A549 (cell line): ENCODE data around the gene CTLA4. TPM values are rescaled to one million over a fixed set of nuclear protein-coding genes. Genes with fewer than 3 reads are reported as not detected.

Experiments used
- ATAC-seq, 2 experiments: fragments of 200-7000 bp in 1 of 2; fragments of >200 bp in 1 of 2; cut with Nextera tagmentation in 1 of 2; cut with Tn5 transposase in 1 of 2; 3 replicates each; pipeline versions ENCODE4 v1.8.0 to v1.9.1; 2018 to 2020; ENCODE audit warnings: mild to moderate bottlenecking in 1 of 2, moderate library complexity in 1 of 2
- CTCF ChIA-PET: fragments of 300-600 bp; sonication (Branson Sonifier 250); formaldehyde crosslinking; extraction: SDS; loops from one replicate; lab custom pipeline; 2021; ENCODE audit warnings: antibody characterized with exemption, inconsistent platforms; lab: Yijun Ruan, JAX
- POLR2A ChIA-PET: fragments of 350-600 bp; formaldehyde crosslinking; extraction: SDS; loops from one replicate; lab custom pipeline; 2021; ENCODE audit warnings: antibody characterized with exemption, inconsistent platforms; lab: Yijun Ruan, JAX
- DNase-seq, 2 experiments: peaks; one replicate each; pipeline versions ENCODE4 v3.0.0 to v3.0.0-alpha.2; 2011 to 2016; ENCODE audit warnings: low read depth in 1 of 2, low spot score in 1 of 2
- FAIRE-seq: peaks from 2 replicates; lab custom pipeline; 2011; peaks lifted over from hg19 to GRCh38; lab: Jason Lieb, UNC
- H3K27ac ChIP-seq, 2 experiments: fragments of >200 bp; sonication (Bioruptor Twin); formaldehyde crosslinking; 3 replicates each; pipeline ENCODE4 v1.5.1; 2016 to 2017
- H3K4me1 ChIP-seq: fragments of >200 bp; sonication (Bioruptor Twin); formaldehyde crosslinking; 3 replicates; pipeline ENCODE4 v1.6.1; 2016
- H3K4me2 ChIP-seq: fragments of >200 bp; sonication (Bioruptor Twin); formaldehyde crosslinking; 3 replicates; pipeline ENCODE4 v1.6.1; 2016
- H3K4me3 ChIP-seq: fragments of >200 bp; sonication (Bioruptor Twin); formaldehyde crosslinking; 3 replicates; pipeline ENCODE4 v1.5.1; 2016
- H3K9me3 ChIP-seq: fragments of >200 bp; sonication (Bioruptor Twin); formaldehyde crosslinking; 3 replicates; pipeline ENCODE4 v1.6.1; 2016
- ATOH8 ChIP-seq: fragments of 250-450 bp; sonication (Bioruptor Pico); IDR thresholded peaks from 2 replicates; pipeline ENCODE4 v1.5.0; 2020; ENCODE audit warnings: low read depth, mild to moderate bottlenecking, moderate library complexity
- CHD2 ChIP-seq: fragments of 150-350 bp; IDR thresholded peaks from 2 replicates; pipeline ENCODE4 v1.6.1; 2014; ENCODE audit warnings: low read length; ENCODE audit not compliant: partially characterized antibody
- CHD4 ChIP-seq: fragments of 200-600 bp; sonication (generic); IDR thresholded peaks from 2 replicates; pipeline ENCODE4 v1.6.1; 2016; ENCODE audit warnings: antibody characterized with exemption, mild to moderate bottlenecking, borderline replicate concordance
- EHMT2 ChIP-seq: fragments of 200-600 bp; sonication (generic); IDR thresholded peaks from 2 replicates; pipeline ENCODE4 v1.6.1; 2016; ENCODE audit warnings: antibody characterized with exemption, low read depth, mild to moderate bottlenecking, moderate library complexity
- ELK1 ChIP-seq: fragments of 150-350 bp; IDR thresholded peaks from 2 replicates; pipeline ENCODE4 v1.6.1; 2014; ENCODE audit warnings: low read depth, mild to moderate bottlenecking, low read length
- FOSL2 ChIP-seq, 2 experiments: fragments of 450-650 bp in 1 of 2; fragments of >200 bp in 1 of 2; sonication (Bioruptor Twin) in 1 of 2; formaldehyde crosslinking; IDR thresholded peaks; 2 replicates each; pipeline versions ENCODE4 v1.5.0 to v1.6.1; 2016 to 2020; ENCODE audit warnings: mild to moderate bottlenecking in 1 of 2, moderate library complexity in 1 of 2
- GATA3 ChIP-seq: IDR thresholded peaks from 2 replicates; pipeline ENCODE4 v1.6.1; 2012; ENCODE audit warnings: borderline replicate concordance
- HDAC2 ChIP-seq: fragments of 200-600 bp; sonication (generic); IDR thresholded peaks from 2 replicates; pipeline ENCODE4 v1.6.1; 2016
- HMGXB4 ChIP-seq: fragments of 250-450 bp; sonication (Bioruptor Pico); IDR thresholded peaks from 2 replicates; pipeline ENCODE4 v1.5.0; 2021; ENCODE audit warnings: mild to moderate bottlenecking, moderate library complexity, borderline replicate concordance
- HOXB5 ChIP-seq: fragments of 250-450 bp; sonication (Bioruptor Pico); IDR thresholded peaks from 2 replicates; pipeline ENCODE4 v1.5.0; 2020; ENCODE audit warnings: mild to moderate bottlenecking, moderate library complexity
- KDM1A ChIP-seq: fragments of 200-600 bp; sonication (generic); IDR thresholded peaks from 2 replicates; pipeline ENCODE4 v1.6.1; 2016; ENCODE audit warnings: low read depth, mild to moderate bottlenecking
- POLR2A ChIP-seq: IDR thresholded peaks from 2 replicates; pipeline ENCODE4 v1.6.1; 2012; ENCODE audit warnings: mild to moderate bottlenecking, low read length
- RAD21 ChIP-seq, 2 experiments: fragments of >200 bp in 1 of 2; sonication (Bioruptor Twin) in 1 of 2; formaldehyde crosslinking in 1 of 2; IDR thresholded peaks in 1 of 2; conservative IDR thresholded peaks in 1 of 2; 2 replicates in 1 of 2; 3 replicates in 1 of 2; pipeline ENCODE4 v1.6.1; 2012 to 2018; ENCODE audit warnings: inconsistent platforms in 1 of 2
- RCOR1 ChIP-seq: fragments of 150-350 bp; IDR thresholded peaks from 2 replicates; pipeline ENCODE4 v1.6.1; 2014; ENCODE audit warnings: antibody characterized with exemption, low read length, low read depth
- RNF2 ChIP-seq: fragments of 200-600 bp; sonication (generic); IDR thresholded peaks from 2 replicates; pipeline ENCODE4 v1.6.1; 2016; ENCODE audit warnings: low read depth, mild to moderate bottlenecking, antibody characterized with exemption, moderate library complexity, borderline replicate concordance
- TP53 ChIP-seq: fragments of 250-450 bp; sonication (Bioruptor Pico); IDR thresholded peaks from 2 replicates; pipeline ENCODE4 v1.5.0; 2021; ENCODE audit warnings: mild to moderate bottlenecking, moderate library complexity
- WGBS: methylation state at CpG from one replicate; pipeline ENCODE4 v1.1.6; 2017; ENCODE audit errors: missing lambda C conversion rate; 5-methylcytosine and 5-hydroxymethylcytosine counted together
- polyA plus RNA-seq, 4 experiments: library from polyadenylated mRNA; depleted of rRNA in 3 of 4; stranded (reverse); fragments of >200 nt; fragmentation: RNase III in 1 of 4; extraction: RNeasy Plus Mini Kit Qiagen cat#74134 plus additional on column Dnase treatment in 1 of 4; gene quantifications; 2 replicates in 3 of 4; 3 replicates in 1 of 4; pipeline ENCODE4 v1.2.3, GENCODE V29; 2011 to 2017
- TF ChIP-seq, protein P1 (sequence below): IDR thresholded peaks from 2 replicates; pipeline ENCODE4 v1.6.1; 2012
- TF ChIP-seq, protein P2 (sequence below): fragments of 200-600 bp; sonication (generic); IDR thresholded peaks from 2 replicates; pipeline ENCODE4 v1.6.1; 2016; ENCODE audit warnings: antibody characterized with exemption, mild to moderate bottlenecking, moderate library complexity

The CTLA4 gene
- polyA plus RNA-seq, 2 of the 4 experiments (the other 2 are of a cell fraction) = not detected

DNA sequence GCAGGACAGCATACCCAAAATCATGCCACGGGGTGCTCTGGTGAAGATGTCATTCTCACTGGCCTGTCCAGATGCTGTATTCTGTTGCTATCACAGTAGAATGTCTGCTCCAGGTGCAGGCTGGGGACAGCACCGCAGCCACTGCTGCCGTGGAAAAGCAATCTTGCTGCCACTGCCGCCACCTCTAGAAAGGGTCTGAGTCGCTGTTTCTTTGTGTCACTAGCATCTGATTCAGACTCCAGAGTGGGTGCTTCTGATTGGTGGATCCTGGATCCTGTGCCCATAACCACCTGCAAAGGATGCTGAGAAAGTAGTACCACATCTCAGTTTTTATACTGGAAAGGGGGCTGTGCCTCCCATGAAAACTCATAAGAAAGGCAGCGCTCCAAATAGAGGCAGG lies 45.3 kb upstream of the CTLA4 start:
- no peak for ATAC-seq

DNA sequence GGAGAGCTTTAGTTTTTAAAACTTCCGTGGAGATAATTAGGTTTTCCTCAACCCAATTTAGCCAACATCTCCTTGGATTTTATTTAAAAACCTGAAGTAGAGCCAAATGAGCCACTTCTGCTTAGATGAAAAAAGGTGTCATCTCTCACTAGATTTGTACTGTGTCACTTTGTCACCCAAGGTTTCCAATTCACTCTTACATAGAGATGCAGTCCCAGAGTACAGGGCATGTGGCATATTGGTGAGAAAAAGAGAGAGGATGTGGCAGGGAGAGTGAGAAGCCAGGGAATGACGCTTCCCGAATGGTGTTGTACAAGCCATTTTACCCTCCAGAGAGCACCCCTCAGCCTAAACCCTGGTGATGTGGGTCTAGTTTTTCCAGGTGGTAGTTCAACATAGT lies 44.4 kb upstream of the CTLA4 start:
- no peak overlapping the region for H3K27ac ChIP-seq
- H3K4me3 ChIP-seq = no peak overlapping the region
- FAIRE-seq = no peak
- H3K4me2 ChIP-seq = no peak overlapping the region
- POLR2A ChIA-PET = no interaction called here
- CTCF ChIA-PET = no interaction called here
- ATAC-seq = no peak; a peak in 1 of 6 replicates
- 62% methylated on average over 3 of the region's 3 CpGs for WGBS
- TF ChIP-seq HDAC2 = no peak
- no peak for TF ChIP-seq RAD21 (conservative IDR thresholded peaks at IDR 0.05 in 1 of 2, IDR thresholded peaks at IDR 0.05 in 1 of 2)
- no peak for TF ChIP-seq RCOR1
- TF ChIP-seq KDM1A = no peak
- no peak for TF ChIP-seq EHMT2
- no peak for TF ChIP-seq ELK1
- TF ChIP-seq TP53 (CRISPR knock-in tag) = no peak
- TF ChIP-seq CHD2 = no peak
- TF ChIP-seq FOSL2 (IDR thresholded peaks at IDR 0.05) = no peak
- no peak for TF ChIP-seq FOSL2 (CRISPR knock-in tag; IDR thresholded peaks at IDR 0.05)
- TF ChIP-seq RNF2 = no peak
- no peak for TF ChIP-seq HMGXB4
- TF ChIP-seq, all 56 proteins: peak for 0
- DNase-seq = no peak
- Histone ChIP-seq H3K4me1 (no peaks in the 10 kb centered on the region), H3K9me3 (no peaks in the 10 kb centered on the region)

More for the DNA sequence above, 45.3 kb upstream of the CTLA4 start:
- DNase-seq = no peak
- WGBS = 48% methylated on average over 6 of the region's 6 CpGs
- H3K4me3 ChIP-seq = no peak overlapping the region
- POLR2A ChIA-PET = no interaction called here
- no peak overlapping the region for H3K27ac ChIP-seq
- no peaks in the 10 kb centered on the region for H3K4me1 ChIP-seq
- H3K9me3 ChIP-seq = no peaks in the 10 kb centered on the region
- TF ChIP-seq, protein P1, sequence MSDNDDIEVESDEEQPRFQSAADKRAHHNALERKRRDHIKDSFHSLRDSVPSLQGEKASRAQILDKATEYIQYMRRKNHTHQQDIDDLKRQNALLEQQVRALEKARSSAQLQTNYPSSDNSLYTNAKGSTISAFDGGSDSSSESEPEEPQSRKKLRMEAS = no peak
- no peak for TF ChIP-seq POLR2A
- TF ChIP-seq, all 56 proteins: peak for 0
- CTCF ChIA-PET = interaction anchor here (1.1 kb wide), 1 partner anchor 338 kb away, joined by 4 read pairs; no protein-coding TSS in a partner anchor
- no peak overlapping the region for H3K4me2 ChIP-seq
- FAIRE-seq = no peak

DNA sequence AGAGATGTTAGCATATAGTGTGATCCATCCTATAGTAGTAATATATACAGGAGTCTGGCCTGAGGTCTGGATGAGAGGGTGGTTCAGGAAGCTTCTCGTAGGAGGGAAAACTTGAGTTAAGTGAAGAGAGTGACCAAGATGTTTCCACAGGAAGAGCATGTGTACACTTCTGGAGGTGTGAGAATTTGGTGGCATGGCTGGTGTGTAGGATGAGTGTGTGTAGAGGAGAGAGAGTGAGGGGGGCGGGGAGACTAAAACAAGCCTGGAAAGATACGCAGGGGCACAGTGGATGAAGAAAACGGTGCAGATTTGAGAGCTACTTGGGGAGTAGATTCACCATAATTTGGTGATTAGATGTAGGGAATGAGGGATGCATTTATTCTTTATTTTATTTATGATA lies 43.5 kb upstream of the CTLA4 start:
- H3K9me3 ChIP-seq = no peaks in the 10 kb centered on the region
- no peak overlapping the region for H3K27ac ChIP-seq
- ChIA-PET CTCF (interaction anchor here (1.6 kb wide), 2 partner anchors 9 to 10 kb away, joined by 3 to 7 read pairs; no protein-coding TSS in a partner anchor), POLR2A (no interaction called here)
- DNase-seq (no peak), ATAC-seq (no peak), FAIRE-seq (no peak)
- TF ChIP-seq CHD2 = no peak
- no peak for TF ChIP-seq HOXB5 (CRISPR knock-in tag)
- TF ChIP-seq, protein P2, sequence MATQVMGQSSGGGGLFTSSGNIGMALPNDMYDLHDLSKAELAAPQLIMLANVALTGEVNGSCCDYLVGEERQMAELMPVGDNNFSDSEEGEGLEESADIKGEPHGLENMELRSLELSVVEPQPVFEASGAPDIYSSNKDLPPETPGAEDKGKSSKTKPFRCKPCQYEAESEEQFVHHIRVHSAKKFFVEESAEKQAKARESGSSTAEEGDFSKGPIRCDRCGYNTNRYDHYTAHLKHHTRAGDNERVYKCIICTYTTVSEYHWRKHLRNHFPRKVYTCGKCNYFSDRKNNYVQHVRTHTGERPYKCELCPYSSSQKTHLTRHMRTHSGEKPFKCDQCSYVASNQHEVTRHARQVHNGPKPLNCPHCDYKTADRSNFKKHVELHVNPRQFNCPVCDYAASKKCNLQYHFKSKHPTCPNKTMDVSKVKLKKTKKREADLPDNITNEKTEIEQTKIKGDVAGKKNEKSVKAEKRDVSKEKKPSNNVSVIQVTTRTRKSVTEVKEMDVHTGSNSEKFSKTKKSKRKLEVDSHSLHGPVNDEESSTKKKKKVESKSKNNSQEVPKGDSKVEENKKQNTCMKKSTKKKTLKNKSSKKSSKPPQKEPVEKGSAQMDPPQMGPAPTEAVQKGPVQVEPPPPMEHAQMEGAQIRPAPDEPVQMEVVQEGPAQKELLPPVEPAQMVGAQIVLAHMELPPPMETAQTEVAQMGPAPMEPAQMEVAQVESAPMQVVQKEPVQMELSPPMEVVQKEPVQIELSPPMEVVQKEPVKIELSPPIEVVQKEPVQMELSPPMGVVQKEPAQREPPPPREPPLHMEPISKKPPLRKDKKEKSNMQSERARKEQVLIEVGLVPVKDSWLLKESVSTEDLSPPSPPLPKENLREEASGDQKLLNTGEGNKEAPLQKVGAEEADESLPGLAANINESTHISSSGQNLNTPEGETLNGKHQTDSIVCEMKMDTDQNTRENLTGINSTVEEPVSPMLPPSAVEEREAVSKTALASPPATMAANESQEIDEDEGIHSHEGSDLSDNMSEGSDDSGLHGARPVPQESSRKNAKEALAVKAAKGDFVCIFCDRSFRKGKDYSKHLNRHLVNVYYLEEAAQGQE = no peak
- no peak for TF ChIP-seq RNF2
- no peak for TF ChIP-seq ATOH8 (CRISPR knock-in tag)
- TF ChIP-seq GATA3 = no peak
- no peak for TF ChIP-seq CHD4
- no peak for TF ChIP-seq KDM1A
- no peak overlapping the region for H3K4me2 ChIP-seq
- no peak overlapping the region for H3K4me3 ChIP-seq
- no peaks in the 10 kb centered on the region for H3K4me1 ChIP-seq
- 23% methylated on average over 4 of the region's 4 CpGs for WGBS
